TTC549 (cell line): ENCODE results near the gene ITGB6.
"Not testable (repeated sequence)": the region's sequence is repeated elsewhere in the genome, so short reads cannot be mapped to it uniquely, and the experiment has no call there.

Experiments used
- FAIRE-seq: peaks from 2 replicates; lab custom pipeline; 2012; peaks lifted over from hg19 to GRCh38; lab: Jason Lieb, UNC

ITGB6 gene

DNA sequence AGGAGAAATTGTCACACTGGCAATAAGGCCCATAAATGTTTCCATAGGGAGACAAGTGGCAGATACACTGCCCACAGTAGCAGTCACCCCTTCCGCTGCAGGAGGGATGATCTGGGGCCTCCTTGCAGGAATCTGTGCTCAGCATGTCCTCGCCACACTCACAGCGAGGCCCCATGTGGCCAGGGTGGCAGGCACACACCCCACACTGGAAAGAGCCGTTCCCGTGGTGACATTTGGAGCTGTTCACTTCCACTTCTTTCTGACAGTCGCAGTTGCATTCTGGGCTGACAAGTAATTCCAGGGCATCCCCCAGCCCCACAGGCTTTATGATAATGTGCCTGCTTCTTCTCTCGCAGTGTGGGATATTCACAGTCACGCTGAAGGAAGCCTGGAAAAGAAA is 62.6 kb downstream of the ITGB6 start:
- FAIRE-seq, result no peak

DNA sequence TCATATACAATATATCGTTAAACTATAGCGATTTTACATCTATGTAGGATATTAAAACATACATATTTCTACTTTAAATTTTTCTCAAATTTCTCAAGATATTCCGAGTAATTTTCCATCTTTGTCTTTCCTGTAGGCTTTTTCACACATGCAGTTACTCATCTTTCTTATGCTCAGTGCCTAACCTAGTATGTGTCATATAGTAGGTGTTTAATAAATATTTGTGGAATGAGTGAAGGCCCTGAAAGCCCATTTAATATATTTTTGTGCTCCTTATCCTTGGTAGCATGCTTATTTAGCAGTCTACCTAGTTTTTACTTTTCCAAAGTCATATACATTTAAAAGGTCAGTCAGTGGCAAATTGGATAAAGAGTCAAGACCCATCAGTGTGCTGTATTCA is 67.3 kb downstream of the ITGB6 start:
- FAIRE-seq, result no peak

DNA sequence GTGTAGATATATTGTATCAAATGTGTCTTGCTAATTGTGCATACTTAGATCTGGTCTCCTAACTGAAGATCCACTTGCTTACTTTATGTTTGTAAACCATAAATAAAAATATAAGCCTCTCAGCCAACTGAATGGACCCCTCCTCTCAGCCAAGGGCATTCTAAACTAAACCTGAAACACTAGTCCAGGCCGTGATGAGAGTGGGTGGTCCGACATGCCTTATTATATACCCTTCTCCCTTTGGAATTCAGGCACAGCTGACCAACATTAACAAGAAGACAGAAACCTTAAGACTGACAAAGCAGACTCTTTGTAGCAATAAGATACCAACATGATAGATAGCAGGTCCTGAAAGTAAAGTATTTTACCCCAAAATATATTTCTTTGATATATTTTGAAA is 73.3 kb downstream of the ITGB6 start:
- no peak for FAIRE-seq

DNA sequence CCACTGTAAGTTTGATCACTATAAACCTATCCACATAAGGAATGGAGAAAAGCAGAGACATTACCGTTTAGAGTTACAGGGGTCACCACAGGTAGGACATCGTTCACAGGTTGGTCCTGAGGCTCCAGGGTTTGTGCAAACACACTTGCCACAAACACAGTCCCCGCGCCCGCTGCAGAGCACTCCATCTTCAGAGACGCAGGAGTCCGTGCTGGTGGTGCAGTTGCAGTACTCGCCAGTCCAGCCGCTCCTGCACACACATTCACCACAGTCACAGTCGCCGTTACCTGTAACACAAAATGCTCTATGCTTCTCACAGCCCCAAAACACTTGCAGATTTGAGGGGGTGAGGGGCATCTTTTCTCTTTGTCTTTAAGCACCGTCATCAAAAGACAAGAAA is 73.8 kb downstream of the ITGB6 start:
- no peak for FAIRE-seq

DNA sequence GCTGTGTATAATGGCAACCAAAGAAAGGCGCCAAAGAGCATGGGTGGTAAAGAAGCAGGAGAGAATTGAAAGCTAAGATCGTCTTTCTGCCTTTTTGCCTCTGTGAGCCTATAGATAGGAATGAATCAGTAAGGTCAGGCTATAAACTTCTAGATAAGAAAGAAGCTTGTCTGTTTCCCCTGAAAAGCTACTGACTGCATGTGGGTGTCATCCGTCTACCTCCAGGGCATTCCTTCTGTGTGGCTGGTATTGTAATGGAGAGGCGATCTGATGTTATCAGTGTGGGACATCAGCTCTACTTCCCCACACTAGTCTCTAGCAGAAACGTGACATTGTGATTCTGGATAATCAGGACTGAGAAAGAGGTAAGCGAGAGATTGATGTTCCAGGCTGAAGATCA is 74.2 kb downstream of the ITGB6 start:
- no peak for FAIRE-seq

DNA sequence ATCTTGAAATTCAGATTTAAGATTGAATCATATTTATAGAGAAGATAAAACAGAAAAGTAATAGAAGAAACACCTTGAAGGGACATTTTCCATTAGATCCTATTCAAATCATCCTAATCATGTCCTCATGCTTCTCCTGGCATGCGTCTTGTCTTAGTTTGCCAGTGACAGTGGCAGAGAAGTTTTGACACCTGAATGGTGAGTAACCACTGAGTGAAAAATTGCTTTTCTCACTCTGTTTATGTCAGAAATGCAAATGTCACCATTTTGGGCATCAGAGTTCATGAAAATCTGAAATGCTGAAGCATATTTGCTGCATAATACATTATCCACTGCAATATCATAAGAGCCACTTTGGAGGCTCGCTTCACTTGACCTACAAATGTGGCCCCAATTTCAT is 74.7 kb downstream of the ITGB6 start:
- no peak for FAIRE-seq

DNA sequence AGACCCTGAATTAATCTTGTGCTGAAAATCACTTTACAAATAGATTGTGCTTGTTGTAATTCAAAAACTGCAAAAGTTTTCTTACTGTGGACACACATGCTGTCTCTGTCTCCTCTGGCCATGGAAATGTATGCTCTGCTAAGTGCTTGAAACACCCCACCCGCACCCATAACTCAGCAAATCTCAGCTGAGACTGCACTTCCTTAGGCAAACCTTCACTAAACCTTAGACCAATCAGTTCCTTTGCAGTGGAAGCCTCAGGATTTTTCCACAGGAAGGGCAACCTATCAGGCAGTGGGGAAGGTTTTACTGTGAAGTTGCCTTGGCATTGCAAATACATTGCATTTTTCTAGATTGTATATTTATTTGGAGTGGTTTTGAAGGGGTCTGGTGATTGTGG is 75.5 kb downstream of the ITGB6 start:
- no peak for FAIRE-seq

DNA sequence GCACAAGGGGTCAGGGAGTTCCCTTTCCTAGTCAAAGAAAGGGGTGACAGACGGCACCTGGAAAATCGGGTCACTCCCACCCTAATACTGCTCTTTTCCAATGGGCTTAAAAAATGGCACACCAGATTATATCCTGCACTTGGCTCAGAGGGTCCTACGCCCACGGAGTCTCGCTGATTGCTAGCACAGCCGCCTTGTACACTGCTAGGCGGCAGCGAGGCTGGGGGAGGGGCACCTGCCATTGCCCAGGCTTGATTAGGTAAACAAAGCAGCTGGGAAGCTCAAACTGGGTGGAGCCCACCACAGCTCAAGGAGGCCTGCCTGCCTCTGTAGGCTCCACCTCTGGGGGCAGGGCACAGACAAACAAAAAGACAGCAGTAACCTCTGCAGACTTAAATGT is 85.4 kb downstream of the ITGB6 start:
- not testable (repeated sequence) for FAIRE-seq

DNA sequence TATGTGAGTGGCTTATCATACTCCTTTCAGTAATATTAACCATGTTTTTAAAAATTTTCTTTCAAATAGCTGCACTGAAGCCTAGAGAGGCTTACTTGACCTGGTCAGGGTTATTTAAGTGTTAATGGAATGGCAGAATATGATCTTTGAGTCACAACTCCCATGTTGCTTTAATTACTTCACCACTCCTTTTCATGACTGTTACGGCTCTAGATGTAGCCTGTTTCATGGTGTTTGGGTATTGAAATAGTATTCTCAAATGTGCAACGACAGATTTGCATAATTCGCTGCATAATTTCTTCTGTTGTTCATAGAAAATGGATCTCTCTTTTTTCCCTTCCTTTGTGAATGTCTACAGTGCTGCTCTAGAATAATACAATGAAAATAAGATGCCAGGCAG is 86.1 kb downstream of the ITGB6 start:
- FAIRE-seq, result no peak

DNA sequence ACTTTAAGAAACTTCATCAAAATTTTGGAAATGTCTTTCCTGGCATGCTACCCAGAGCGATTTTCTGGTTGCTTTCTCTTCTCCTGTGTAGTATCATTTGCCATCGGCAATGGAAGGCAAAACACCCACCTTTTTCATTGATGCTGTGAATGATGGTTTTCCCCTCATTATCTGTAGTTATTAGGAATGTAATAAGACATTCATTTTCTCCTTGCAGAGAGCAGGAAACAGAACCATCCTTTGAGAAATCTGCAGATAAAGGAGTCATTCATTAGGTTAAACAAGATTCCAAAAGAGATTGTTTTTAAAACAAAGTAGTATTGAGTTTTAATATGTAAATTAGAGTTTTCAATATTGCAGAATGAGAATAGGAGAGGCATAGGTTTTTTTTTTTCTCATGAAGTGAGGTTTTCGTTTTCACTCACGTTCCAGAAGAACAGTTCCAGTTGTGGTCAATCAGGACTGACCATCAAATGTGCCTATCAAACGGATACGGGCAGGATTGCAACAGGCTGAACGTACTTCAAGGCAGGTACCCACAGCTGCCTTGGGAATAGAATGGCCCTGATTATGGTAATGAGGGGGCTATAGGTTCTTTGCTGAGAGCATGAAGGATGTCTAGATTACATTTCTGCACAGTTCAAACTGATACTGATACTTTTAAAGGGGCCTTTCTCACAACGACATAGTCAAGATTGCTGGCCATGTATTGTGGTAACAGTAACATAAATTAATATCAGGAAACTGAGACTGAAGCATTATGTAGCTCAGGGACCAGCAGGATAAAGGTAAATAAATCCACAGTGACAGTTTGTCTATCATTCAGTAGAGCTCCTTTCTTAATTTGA is 87.9 kb downstream of the ITGB6 start:
- no peak for FAIRE-seq

DNA sequence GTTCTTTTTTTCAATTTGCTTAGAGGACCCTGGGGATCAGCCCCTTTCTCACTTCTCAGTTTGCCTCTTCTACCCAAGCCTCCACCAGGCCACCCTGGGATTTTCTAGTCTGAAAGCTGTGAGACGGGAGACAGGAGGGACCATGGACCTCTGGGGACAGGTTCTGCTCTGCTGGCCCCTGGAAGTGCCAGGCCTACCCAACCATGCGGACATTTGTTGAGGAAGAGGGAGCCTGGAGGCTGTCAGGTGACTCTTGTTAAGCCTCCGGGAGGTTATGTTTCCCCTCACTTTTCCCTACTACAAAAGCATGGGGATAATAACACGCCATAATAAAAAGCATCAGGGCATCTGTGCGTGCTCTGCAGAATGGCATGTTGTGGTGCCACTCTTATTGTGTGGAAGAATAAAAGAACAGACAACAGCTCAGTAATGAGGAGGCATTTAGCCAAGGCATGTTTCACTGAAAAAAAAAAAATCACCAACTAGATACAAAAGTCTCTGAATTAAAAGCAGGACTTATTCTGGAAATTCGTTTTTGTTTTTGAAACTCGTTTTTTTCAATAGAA is 89.3 kb downstream of the ITGB6 start:
- no peak for FAIRE-seq

DNA sequence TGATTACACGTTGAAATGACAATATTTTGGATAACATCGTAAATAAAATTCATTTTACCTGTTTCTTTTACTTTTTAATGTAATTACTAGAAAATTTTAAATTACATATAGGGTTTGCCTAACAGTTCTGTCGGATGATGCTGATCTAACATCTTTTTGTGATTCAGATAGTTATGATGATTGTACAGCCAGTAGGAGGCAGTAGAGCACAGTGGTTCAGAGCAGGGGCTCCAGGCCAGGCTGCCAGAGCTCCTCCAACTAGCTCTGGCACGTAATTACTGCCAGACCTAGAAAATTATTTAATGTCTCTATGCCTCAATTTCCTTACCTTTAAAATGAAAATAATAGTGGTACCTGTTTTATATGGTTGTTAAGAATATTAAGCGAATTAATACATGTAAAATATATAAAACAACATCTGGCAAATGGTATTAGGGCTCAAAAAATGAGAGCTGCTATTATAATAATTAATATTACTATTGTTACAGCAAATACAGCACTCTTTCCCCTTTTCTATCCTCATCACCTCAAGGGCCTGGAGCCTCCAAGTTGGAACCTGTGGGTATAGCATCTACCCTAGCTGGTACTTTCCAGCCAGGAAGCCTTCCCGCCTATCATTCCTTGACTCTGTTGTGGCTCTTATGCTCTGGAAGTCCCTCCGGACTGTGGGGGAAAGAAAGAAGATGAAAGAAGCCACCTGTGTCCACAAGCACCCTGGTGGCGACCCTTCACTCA is 90.0 kb downstream of the ITGB6 start:
- FAIRE-seq, result peak; percentile 95

DNA sequence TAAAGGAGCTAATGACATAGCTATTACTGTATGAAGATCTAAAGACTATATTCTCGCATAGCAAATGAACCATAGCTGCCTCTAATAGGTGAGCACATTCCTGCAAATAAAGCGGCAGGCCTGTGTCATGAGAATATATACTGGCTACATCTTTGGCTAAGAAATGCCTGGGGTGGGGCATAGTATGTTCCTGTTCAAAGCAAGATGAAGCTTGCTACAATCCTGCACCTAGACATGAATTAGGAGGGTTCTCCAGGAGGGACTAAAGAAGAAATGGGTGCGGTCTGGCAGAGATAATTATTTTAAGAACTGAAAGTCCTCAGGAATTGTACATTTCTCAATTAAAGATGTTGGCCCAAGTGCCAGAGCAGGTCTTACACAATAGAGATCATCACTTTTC is 90.8 kb downstream of the ITGB6 start:
- FAIRE-seq, result no peak

DNA sequence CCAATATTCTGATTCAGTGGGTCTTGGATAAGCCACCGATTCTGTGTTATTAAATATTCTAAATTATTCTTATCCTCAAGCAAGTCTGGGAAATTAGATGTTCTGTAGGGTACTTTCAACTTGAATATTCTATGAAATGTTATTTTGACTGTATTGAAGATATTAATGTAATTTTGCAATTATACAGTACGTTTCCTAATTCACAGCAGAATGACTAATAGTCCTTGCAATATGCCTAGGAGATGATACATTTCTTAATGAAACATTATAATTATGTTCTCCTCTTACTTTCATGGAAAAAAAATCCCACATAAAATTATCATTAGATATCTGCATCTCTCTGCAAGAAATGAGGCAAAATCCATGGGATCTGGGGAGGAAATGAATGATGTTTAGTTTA is 91.4 kb downstream of the ITGB6 start:
- FAIRE-seq, result no peak

DNA sequence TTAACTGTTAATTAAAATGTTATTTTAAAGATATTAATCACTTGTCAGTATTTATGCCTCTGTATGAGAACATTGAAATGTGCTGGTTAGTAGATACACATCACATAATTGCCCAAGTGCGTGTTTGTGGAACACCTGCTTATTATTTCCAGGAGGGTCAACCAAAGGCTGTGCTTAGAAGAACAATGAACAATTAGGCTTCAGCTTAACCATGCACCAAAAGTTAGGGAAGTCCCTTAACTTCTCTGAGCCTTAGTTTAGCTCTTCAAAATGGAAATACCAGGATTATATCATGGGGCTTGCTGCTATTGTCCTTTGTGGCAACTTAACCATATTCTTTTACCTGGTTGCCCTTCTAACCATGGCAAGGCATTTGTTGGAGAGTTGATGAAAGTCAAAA is 94.7 kb downstream of the ITGB6 start:
- FAIRE-seq, result no peak

DNA sequence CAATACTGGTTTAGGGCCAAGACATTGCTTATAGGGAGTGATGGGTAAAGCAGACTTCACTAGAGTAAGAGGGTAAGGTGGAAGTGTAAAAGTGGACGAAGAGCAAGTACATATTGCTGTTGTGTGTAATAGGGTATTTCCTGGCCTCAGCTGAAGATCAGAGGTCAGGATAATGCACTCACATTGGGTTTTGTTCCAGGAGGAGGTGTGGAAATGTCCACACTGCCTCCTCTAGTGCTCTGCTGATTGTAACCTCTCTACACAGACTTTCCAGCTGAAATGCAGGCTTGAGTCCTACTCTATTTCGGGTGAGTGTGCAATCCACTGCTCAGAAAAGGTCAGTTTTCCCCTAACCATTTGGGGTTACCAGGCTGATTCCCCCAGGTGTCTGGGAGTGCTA is 96.0 kb downstream of the ITGB6 start:
- FAIRE-seq, result no peak

DNA sequence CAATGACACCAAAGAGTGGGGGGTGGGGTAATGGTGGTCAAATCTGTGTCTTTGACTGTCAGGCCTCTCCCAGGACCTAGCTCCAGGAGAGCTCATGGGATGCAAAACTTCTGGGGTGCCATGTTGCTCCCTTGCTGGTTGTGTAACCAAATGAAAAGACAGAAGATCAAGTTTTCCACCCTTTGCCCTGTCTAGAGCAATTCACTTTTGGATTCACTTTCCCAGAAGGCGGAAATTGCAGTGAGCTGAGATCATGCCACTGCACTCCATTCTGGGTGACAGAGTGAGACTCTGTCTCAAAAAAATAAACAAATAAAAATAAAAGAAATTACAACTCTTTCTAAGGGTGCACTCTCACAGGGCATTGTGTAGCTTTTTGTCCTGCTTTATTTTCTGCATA is 102.7 kb downstream of the ITGB6 start:
- no peak for FAIRE-seq

DNA sequence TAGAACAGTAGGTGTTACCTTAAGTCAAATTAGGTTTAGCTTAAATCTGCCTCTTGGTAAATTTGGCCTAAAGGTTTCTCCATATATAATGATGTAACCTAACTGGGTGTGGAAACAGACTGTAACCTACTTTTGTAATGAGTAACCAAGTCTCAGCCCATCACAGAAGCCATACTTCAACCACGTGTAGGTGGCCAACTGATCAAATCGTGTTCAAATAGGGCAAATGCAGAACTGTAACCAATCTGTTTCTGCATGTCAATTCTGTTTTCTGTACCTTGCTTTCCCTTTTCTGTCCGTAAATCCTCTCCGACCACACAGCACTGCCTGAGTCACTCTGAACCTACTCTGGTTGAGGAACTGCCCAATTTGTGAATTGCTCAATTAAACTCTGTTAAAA is 103.7 kb downstream of the ITGB6 start:
- no peak for FAIRE-seq

DNA sequence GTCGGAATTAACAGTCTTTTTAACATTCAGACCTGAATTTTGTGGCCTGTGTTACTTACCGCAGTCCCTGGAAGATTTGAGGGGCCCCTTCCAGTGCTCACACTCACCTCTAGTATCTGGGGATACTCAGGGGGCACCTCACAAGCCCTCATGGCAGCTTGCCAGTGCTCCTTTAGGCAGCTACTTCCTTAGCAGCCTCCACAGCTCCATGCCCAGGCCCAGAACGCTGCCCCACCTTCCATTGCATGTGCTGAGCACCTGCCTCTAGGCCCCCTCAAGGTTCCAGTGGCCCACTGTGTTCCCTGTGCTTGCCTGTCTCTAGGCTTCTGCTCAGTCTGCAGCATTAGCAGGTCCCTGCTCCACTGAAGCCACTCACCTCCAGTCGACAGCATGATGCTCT is 107.6 kb downstream of the ITGB6 start:
- no peak for FAIRE-seq

DNA sequence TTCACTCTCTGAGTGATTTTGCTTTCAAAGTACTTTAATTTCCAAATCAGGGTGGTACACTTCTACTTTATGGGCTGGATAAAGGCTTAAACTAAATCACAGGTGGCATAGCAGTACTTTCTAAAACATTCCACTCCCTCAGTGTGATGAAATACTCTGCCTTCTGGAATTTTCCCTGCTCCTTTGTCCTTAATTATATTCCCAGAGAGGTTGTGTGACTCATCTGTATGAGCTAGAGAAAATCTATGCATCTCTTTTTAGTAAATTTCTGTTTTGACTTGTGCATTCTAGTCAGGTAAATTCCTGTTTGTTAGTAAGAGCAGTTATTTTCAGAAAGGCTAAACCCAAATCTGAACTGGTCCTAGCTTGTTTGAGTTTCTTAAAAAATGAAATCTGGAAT is 108.7 kb downstream of the ITGB6 start:
- no peak for FAIRE-seq

DNA sequence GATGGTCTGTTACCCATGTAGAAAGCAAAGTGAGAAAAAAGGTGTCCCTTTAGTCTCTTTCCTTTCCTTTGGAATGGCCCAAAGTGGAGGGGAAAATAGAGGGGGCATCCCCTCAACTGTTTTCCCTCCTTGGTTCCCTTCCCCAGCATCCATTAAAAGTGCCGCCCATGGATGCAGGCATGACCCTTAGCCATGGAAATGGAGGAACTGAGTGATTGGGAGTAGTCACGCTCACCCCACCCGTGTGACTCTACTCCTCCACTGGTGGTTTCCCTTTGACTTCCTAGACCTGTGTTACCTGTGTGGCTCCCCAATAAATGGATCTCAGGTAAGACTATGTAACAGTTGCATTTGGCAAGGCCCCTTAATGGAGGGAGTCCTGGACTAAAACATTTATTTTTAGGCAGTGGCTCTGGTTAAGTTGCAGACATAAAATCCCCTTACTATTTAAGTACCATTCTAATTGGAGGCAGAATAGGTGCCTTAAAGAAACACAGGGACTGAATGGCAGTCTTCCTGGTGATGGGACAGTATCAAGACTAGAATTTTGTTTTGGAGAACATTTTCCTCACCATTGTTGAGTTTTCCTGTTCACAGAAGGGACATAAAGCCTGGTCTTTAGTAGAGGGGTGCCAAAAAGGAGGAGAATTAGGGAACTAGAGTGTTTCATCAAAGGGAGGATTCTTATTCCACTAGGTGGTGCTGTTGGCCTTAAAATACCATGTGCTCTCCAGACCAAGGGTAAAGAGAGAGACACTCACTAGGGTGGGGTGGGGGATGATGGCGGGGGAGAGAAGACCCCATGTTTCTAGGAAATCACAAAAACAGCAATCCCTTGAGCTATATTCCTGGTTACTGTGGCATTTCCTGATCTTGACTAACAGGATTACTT is 112.0 kb downstream of the ITGB6 start:
- no peak for FAIRE-seq

DNA sequence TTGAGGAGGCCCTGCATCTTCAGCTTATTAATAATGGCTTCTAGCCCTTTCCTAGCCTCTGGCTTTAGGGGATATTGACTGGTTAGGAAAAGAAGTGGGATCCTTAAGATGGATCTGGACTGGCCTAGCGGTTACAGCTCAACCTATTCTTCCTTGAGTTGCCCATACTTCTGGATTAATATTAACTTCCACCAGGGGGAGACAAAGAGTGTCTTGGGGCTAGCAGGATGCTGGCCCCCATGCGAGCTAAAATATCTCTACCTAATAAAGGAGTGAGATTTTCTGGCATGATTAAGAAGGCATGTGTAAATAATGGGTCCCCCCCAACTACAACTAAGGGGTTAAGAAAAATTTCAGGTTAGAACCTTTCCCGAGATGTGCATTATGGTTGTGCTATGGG is 114.4 kb downstream of the ITGB6 start:
- FAIRE-seq, result no peak
